HCT116 (cell line): ENCODE measurements around the gene ARHGEF17. TPM values are rescaled to one million over a fixed set of nuclear protein-coding genes. Genes with fewer than 3 reads are reported as not detected.

Source experiments
- ATAC-seq: fragments of 200-7000 bp; cut with Tn5 transposase; 2 replicates; pipeline ENCODE4 v1.9.1; 2020; ENCODE audit warnings: mild to moderate bottlenecking, moderate library complexity
- BruUV-seq: library from RNA; stranded (reverse); fragments of 400-500 nt; replicated peaks from 2 replicates; lab custom pipeline; 2021; lab: Mats Ljungman, UMichigan
- CTCF ChIA-PET: fragments of 300-600 bp; sonication (Branson Sonifier 250); formaldehyde crosslinking; loops from one replicate; lab custom pipeline; 2021; ENCODE audit warnings: antibody characterized with exemption; lab: Charles Lee
- POLR2A ChIA-PET: fragments of 300-600, 350-600 bp; sonication (Branson Sonifier 250); formaldehyde crosslinking; loops from one replicate; lab custom pipeline; 2021; ENCODE audit warnings: antibody characterized with exemption; lab: Charles Lee
- RAD21 ChIA-PET, 2 experiments: fragments of 300-600 bp; sonication (Branson Sonifier 250); formaldehyde crosslinking; loops; one replicate each; lab custom pipeline; 2023; ENCODE audit warnings: low total read pairs in 2 of 2; ENCODE audit not compliant: uncharacterized antibody in 2 of 2, unreplicated experiment in 2 of 2, low non-redundant PET in 1 of 2; lab: Charles Lee
- DNase-seq: peaks from one replicate; pipeline ENCODE4 v3.0.0-alpha.2; 2010; ENCODE audit warnings: low read depth, low spot score
- H2AFZ ChIP-seq: fragments of 200-600 bp; shearing (Covaris generic), sonication (generic); 2 replicates; pipeline ENCODE4 v1.6.1; 2017; ENCODE audit warnings: low read depth, mixed run types, mixed read lengths, antibody characterized with exemption, low read length; ENCODE audit not compliant: poor library complexity, severe bottlenecking
- H3K27ac ChIP-seq: 2 replicates; pipeline ENCODE4 v1.5.1; 2012; ENCODE audit warnings: low read depth, low read length
- H3K27me3 ChIP-seq: fragments of 200-600 bp; sonication (generic); 2 replicates; pipeline ENCODE4 v1.6.1; 2016; ENCODE audit warnings: mixed run types, low read length, mixed read lengths; ENCODE audit not compliant: insufficient read depth
- H3K36me3 ChIP-seq, 2 experiments: fragments of 200-500 bp in 1 of 2; fragments of 200-600 bp in 1 of 2; sonication (Bioruptor generic) in 1 of 2; sonication (generic) in 1 of 2; 2 replicates each; pipeline versions ENCODE4 v1.5.1 to v1.6.1; 2014 to 2016; ENCODE audit warnings: low read length in 2 of 2, inconsistent platforms in 1 of 2, mixed read lengths in 1 of 2, mixed run types in 1 of 2; ENCODE audit not compliant: insufficient read depth in 2 of 2, control insufficient read depth in 1 of 2
- H3K4me1 ChIP-seq, 2 experiments: fragments of 200-600 bp in 1 of 2; sonication (generic) in 1 of 2; 2 replicates each; pipeline versions ENCODE4 v1.5.1 to v1.6.1; 2012 to 2017; ENCODE audit warnings: low read length in 2 of 2, inconsistent platforms in 1 of 2, mild to moderate bottlenecking in 1 of 2, mixed read lengths in 1 of 2, mixed run types in 1 of 2, moderate library complexity in 1 of 2; ENCODE audit not compliant: insufficient read depth in 2 of 2, control insufficient read depth in 1 of 2
- H3K4me2 ChIP-seq: fragments of 200-600 bp; sonication (generic); 2 replicates; pipeline ENCODE4 v1.6.1; 2017; ENCODE audit warnings: mixed run types, low read length, mixed read lengths
- H3K4me3 ChIP-seq, 2 experiments: fragments of 200-600 bp in 1 of 2; sonication (generic) in 1 of 2; replicated peaks in 1 of 2; 2 replicates each; pipeline ENCODE4 v1.5.1; 2011 to 2016; ENCODE audit warnings: low read length in 2 of 2, control low read depth in 1 of 2, low read depth in 1 of 2, mild to moderate bottlenecking in 1 of 2, mixed read lengths in 1 of 2, mixed run types in 1 of 2
- H3K79me2 ChIP-seq: fragments of 200-600 bp; sonication (generic); 2 replicates; pipeline ENCODE4 v1.6.1; 2017; ENCODE audit warnings: mild to moderate bottlenecking, mixed run types, low read length, moderate library complexity, mixed read lengths; ENCODE audit not compliant: insufficient read depth
- H3K9ac ChIP-seq: fragments of 200-600 bp; sonication (generic); 2 replicates; pipeline ENCODE4 v1.6.1; 2016; ENCODE audit warnings: low read length, mixed read lengths
- H3K9me2 ChIP-seq: fragments of 200-600 bp; sonication (generic), shearing (Covaris generic); 2 replicates; pipeline ENCODE4 v1.6.1; 2017; ENCODE audit warnings: mixed run types, mild to moderate bottlenecking, moderate library complexity; ENCODE audit not compliant: insufficient read depth
- H3K9me3 ChIP-seq, 2 experiments: fragments of 200-500 bp in 1 of 2; fragments of 200-600 bp in 1 of 2; sonication (Bioruptor generic) in 1 of 2; sonication (generic) in 1 of 2; 2 replicates each; pipeline ENCODE4 v1.6.1; 2014 to 2017; ENCODE audit warnings: low read length in 2 of 2, mixed read lengths in 2 of 2, inconsistent platforms in 1 of 2, low read depth in 1 of 2, mild to moderate bottlenecking in 1 of 2, mixed run types in 1 of 2, moderate library complexity in 1 of 2; ENCODE audit not compliant: control insufficient read depth in 1 of 2, insufficient read depth in 1 of 2
- H4K20me1 ChIP-seq: fragments of 200-600 bp; sonication (generic), shearing (Covaris generic); 2 replicates; pipeline ENCODE4 v1.6.1; 2017; ENCODE audit warnings: mixed run types, mild to moderate bottlenecking, moderate library complexity; ENCODE audit not compliant: insufficient read depth
- CBX3 ChIP-seq: IDR thresholded peaks from 2 replicates; pipeline ENCODE4 v1.6.1; 2012; ENCODE audit warnings: low read depth
- CEBPB ChIP-seq: IDR thresholded peaks from 2 replicates; pipeline ENCODE4 v1.6.1; 2012; ENCODE audit warnings: low read depth
- ELF1 ChIP-seq: IDR thresholded peaks from 2 replicates; pipeline ENCODE4 v1.6.1; 2012; ENCODE audit warnings: low read depth, borderline replicate concordance
- TCF7L2 ChIP-seq: IDR thresholded peaks from 2 replicates; pipeline ENCODE4 v1.7.0; 2011; ENCODE audit warnings: borderline replicate concordance, inconsistent platforms; ENCODE audit not compliant: insufficient read depth, insufficient read length; ENCODE audit errors: extremely low read depth
- ZNF274 ChIP-seq: fragments of 200-500 bp; sonication (Bioruptor generic); IDR thresholded peaks from 2 replicates; pipeline ENCODE4 v1.6.1; 2014; ENCODE audit warnings: mild to moderate bottlenecking, low read depth, low read length, inconsistent platforms
- intact Hi-C: fragments of 100-400 bp; cut with micrococcal nuclease; formaldehyde crosslinking; loops from 2 replicates; pipeline ENCODE4 v1.10.0; 2022
- total RNA-seq: library from RNA; stranded (reverse); gene quantifications from one replicate; pipeline ENCODE4 v1.2.1, GENCODE V29; 2021; ENCODE audit not compliant: unreplicated experiment
- TF ChIP-seq, protein P1 (sequence below): IDR thresholded peaks from 2 replicates; pipeline ENCODE4 v1.6.1; 2011; ENCODE audit warnings: mild to moderate bottlenecking, low read length, moderate library complexity; ENCODE audit not compliant: insufficient replicate concordance; ENCODE audit errors: extremely low read depth
- TF ChIP-seq, protein P2 (sequence below), 3 experiments: fragments of 200-600 bp in 1 of 3; sonication (generic) in 1 of 3; IDR thresholded peaks in 2 of 3; conservative IDR thresholded peaks in 1 of 3; 2 replicates each; pipeline ENCODE4 v1.5.1; 2012 to 2017; ENCODE audit warnings: low read depth in 2 of 3, low read length in 2 of 3, antibody characterized with exemption in 1 of 3, borderline replicate concordance in 1 of 3, control low read depth in 1 of 3, mild to moderate bottlenecking in 1 of 3, mixed read lengths in 1 of 3, mixed run types in 1 of 3, moderate library complexity in 1 of 3; ENCODE audit not compliant: insufficient read depth in 1 of 3
- TF ChIP-seq, protein P3 (sequence below): IDR thresholded peaks from 2 replicates; pipeline ENCODE4 v1.6.1; 2012; ENCODE audit warnings: low read depth

The ARHGEF17 gene
- total RNA-seq, 1 experiment from 2014 or later, result 18.2 TPM

- TF ChIP-seq, protein P1, sequence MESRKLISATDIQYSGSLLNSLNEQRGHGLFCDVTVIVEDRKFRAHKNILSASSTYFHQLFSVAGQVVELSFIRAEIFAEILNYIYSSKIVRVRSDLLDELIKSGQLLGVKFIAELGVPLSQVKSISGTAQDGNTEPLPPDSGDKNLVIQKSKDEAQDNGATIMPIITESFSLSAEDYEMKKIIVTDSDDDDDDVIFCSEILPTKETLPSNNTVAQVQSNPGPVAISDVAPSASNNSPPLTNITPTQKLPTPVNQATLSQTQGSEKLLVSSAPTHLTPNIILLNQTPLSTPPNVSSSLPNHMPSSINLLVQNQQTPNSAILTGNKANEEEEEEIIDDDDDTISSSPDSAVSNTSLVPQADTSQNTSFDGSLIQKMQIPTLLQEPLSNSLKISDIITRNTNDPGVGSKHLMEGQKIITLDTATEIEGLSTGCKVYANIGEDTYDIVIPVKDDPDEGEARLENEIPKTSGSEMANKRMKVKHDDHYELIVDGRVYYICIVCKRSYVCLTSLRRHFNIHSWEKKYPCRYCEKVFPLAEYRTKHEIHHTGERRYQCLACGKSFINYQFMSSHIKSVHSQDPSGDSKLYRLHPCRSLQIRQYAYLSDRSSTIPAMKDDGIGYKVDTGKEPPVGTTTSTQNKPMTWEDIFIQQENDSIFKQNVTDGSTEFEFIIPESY, result no peak
- TF ChIP-seq CEBPB (no peak), TCF7L2 (no peak)
- TF ChIP-seq, protein P2, sequence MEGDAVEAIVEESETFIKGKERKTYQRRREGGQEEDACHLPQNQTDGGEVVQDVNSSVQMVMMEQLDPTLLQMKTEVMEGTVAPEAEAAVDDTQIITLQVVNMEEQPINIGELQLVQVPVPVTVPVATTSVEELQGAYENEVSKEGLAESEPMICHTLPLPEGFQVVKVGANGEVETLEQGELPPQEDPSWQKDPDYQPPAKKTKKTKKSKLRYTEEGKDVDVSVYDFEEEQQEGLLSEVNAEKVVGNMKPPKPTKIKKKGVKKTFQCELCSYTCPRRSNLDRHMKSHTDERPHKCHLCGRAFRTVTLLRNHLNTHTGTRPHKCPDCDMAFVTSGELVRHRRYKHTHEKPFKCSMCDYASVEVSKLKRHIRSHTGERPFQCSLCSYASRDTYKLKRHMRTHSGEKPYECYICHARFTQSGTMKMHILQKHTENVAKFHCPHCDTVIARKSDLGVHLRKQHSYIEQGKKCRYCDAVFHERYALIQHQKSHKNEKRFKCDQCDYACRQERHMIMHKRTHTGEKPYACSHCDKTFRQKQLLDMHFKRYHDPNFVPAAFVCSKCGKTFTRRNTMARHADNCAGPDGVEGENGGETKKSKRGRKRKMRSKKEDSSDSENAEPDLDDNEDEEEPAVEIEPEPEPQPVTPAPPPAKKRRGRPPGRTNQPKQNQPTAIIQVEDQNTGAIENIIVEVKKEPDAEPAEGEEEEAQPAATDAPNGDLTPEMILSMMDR (IDR thresholded peaks at IDR 0.05 in 2 of 3, conservative IDR thresholded peaks at IDR 0.05 in 1 of 3; ENCODE audit: borderline replicate concordance in 1 of 3, insufficient read depth in 1 of 3, low read depth in 2 of 3, low read length in 2 of 3), result no peak
Measured at GRCh38 chr11:73353422-73353821, 45.3 kb downstream of the ARHGEF17 start (continued).

DNA sequence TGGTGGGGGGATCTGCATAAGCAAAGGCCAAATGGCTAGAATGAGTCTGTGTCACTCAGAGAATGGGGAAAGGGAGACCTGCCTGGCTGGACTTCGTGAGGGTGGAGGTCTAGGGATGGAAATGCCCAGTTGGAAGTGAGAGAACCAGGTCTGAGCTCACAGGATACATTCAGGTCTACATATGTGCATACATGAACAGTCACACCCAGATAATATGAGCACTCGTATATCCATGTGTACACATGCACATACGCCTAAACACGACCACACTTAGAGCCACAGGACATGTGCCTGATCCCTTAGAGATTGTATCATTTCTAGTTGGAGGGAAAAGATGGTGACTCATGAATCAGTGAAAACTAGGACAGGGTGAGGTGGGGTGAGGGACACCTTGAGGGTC is 47.0 kb downstream of the ARHGEF17 start:
- no peak overlapping the region for H3K4me3 ChIP-seq
- H4K20me1 ChIP-seq, result no peaks in the 10 kb centered on the region
- no peaks in the 10 kb centered on the region for H3K79me2 ChIP-seq
- H2AFZ ChIP-seq, result no peak overlapping the region
- TF ChIP-seq ZNF274, result no peak
- TF ChIP-seq CBX3, result no peak
- TF ChIP-seq, protein P3, sequence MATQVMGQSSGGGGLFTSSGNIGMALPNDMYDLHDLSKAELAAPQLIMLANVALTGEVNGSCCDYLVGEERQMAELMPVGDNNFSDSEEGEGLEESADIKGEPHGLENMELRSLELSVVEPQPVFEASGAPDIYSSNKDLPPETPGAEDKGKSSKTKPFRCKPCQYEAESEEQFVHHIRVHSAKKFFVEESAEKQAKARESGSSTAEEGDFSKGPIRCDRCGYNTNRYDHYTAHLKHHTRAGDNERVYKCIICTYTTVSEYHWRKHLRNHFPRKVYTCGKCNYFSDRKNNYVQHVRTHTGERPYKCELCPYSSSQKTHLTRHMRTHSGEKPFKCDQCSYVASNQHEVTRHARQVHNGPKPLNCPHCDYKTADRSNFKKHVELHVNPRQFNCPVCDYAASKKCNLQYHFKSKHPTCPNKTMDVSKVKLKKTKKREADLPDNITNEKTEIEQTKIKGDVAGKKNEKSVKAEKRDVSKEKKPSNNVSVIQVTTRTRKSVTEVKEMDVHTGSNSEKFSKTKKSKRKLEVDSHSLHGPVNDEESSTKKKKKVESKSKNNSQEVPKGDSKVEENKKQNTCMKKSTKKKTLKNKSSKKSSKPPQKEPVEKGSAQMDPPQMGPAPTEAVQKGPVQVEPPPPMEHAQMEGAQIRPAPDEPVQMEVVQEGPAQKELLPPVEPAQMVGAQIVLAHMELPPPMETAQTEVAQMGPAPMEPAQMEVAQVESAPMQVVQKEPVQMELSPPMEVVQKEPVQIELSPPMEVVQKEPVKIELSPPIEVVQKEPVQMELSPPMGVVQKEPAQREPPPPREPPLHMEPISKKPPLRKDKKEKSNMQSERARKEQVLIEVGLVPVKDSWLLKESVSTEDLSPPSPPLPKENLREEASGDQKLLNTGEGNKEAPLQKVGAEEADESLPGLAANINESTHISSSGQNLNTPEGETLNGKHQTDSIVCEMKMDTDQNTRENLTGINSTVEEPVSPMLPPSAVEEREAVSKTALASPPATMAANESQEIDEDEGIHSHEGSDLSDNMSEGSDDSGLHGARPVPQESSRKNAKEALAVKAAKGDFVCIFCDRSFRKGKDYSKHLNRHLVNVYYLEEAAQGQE, result no peak
- TF ChIP-seq CEBPB, result no peak
- TF ChIP-seq, protein P2 (IDR thresholded peaks at IDR 0.05 in 2 of 3, conservative IDR thresholded peaks at IDR 0.05 in 1 of 3; ENCODE audit: borderline replicate concordance in 1 of 3, insufficient read depth in 1 of 3, low read depth in 2 of 3, low read length in 2 of 3), result no peak
- TF ChIP-seq ELF1, result no peak
- RAD21 ChIA-PET, result no interaction called here
- intact Hi-C loops, result no loop called here
- CTCF ChIA-PET, result no interaction called here
- H3K4me1 ChIP-seq, result no peaks in the 10 kb centered on the region
- no peak overlapping the region for H3K27ac ChIP-seq
- H3K4me2 ChIP-seq, result no peak overlapping the region
- no peaks in the 10 kb centered on the region for H3K9me3 ChIP-seq
- no peaks in the 10 kb centered on the region for H3K9me2 ChIP-seq
- no peaks in the 10 kb centered on the region for H3K27me3 ChIP-seq
- ATAC-seq (no peak), DNase-seq (no peak)
- H3K9ac ChIP-seq, result no peak overlapping the region
- no TSS peak for BruUV-seq
- POLR2A ChIA-PET, result no interaction called here
- no peaks in the 10 kb centered on the region for H3K36me3 ChIP-seq
